Gastrocnemius medialis (tissue), 4 donors: Measurements from ENCODE around the gene TP63.

Source experiments
- CTCF ChIP-seq, 5 experiments: fragments of 450-650 bp in 3 of 5; fragments of 200-600 bp in 2 of 5; sonication (generic) in 2 of 5; IDR thresholded peaks in 4 of 5; conservative IDR thresholded peaks in 1 of 5; 1 replicate in 4 of 5; 2 replicates in 1 of 5; pipeline ENCODE4 v1.5.1; 2016 to 2019; ENCODE audit warnings: antibody characterized with exemption in 5 of 5, mild to moderate bottlenecking in 3 of 5, moderate library complexity in 3 of 5
- POLR2A ChIP-seq, 2 donors: fragments of 450-650 bp; IDR thresholded peaks; one replicate each; pipeline ENCODE4 v1.6.1; 2017; ENCODE audit warnings: antibody characterized with exemption in 2 of 2, mild to moderate bottlenecking in 2 of 2, moderate library complexity in 2 of 2

DNA sequence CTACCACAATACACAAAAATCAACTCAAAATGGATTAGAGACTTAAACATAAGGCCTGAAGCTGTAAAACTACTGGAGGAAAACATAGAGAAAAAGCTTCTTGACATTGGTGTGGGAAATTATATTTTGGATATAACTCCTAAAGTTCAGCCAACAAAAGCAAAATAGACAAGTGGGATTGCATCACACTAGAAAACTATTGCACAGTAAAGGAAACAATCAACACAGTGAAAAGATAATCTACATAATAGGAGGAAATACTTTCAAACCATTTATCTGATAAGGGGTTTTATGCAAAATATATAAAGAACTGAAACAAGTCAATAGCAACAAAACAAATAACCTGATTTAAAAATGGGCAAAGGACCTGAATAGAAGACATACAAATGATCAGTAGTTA lies 37.6 kb upstream of the TP63 start:
- TF ChIP-seq CTCF (IDR thresholded peaks at IDR 0.05 in 4 of 5, conservative IDR thresholded peaks at IDR 0.05 in 1 of 5) (no peak), POLR2A (IDR thresholded peaks at IDR 0.05) (no peak)
